H1 (cell line): ENCODE results near the gene ARID5B. TPM values are rescaled to one million over a fixed set of nuclear protein-coding genes. Genes with fewer than 3 reads are reported as not detected.

Experiments used
- RAD21 ChIP-seq, 2 experiments: IDR thresholded peaks in 1 of 2; conservative IDR thresholded peaks in 1 of 2; 2 replicates each; pipeline ENCODE4 v1.6.1; 2011; ENCODE audit warnings: low read depth in 2 of 2, low read length in 2 of 2, improper control_type of control experiment in 1 of 2, inconsistent platforms in 1 of 2, mild to moderate bottlenecking in 1 of 2, moderate library complexity in 1 of 2
- SIN3A ChIP-seq, 2 experiments: IDR thresholded peaks in 1 of 2; conservative IDR thresholded peaks in 1 of 2; 2 replicates each; pipeline ENCODE4 v1.6.1; 2011 to 2012; ENCODE audit warnings: low read length in 2 of 2, improper control_type of control experiment in 1 of 2, low read depth in 1 of 2, mild to moderate bottlenecking in 1 of 2
- polyA plus RNA-seq, 7 experiments: library from polyadenylated mRNA; depleted of rRNA in 3 of 7; stranded (reverse) in 5 of 7; unstranded in 2 of 7; fragments of >200 nt in 5 of 7; fragments of 200-250 nt in 2 of 7; gene quantifications; 1 replicate in 5 of 7; 2 replicates in 1 of 7; 4 replicates in 1 of 7; pipeline versions ENCODE4 v1.2.1 to v1.2.3, GENCODE V29; 2011 to 2013; ENCODE audit warnings: missing spikeins in 2 of 7, mixed read lengths in 2 of 7
- total RNA-seq: library from RNA; stranded (reverse); fragmentation: NEBNext Ultra II Directional; extraction: Animal tissue kit (Norgen Biotek cat#: 25700); gene quantifications from 2 replicates; pipeline ENCODE4 v1.2.1, GENCODE V29; 2021
- TF ChIP-seq, protein P1 (sequence below): IDR thresholded peaks from 2 replicates; pipeline ENCODE4 v1.6.1; 2012; ENCODE audit warnings: low read length, inconsistent platforms

The ARID5B gene
- total and polyA plus RNA-seq, 2 of the 8 experiments (the other 6 are each of a cell fraction or from before 2014, with no cell fraction given) = 0.21 to 1.1 TPM

- TF ChIP-seq, protein P1, sequence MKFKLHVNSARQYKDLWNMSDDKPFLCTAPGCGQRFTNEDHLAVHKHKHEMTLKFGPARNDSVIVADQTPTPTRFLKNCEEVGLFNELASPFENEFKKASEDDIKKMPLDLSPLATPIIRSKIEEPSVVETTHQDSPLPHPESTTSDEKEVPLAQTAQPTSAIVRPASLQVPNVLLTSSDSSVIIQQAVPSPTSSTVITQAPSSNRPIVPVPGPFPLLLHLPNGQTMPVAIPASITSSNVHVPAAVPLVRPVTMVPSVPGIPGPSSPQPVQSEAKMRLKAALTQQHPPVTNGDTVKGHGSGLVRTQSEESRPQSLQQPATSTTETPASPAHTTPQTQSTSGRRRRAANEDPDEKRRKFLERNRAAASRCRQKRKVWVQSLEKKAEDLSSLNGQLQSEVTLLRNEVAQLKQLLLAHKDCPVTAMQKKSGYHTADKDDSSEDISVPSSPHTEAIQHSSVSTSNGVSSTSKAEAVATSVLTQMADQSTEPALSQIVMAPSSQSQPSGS = no peak
- TF ChIP-seq SIN3A (conservative IDR thresholded peaks at IDR 0.05 in 1 of 2, IDR thresholded peaks at IDR 0.05 in 1 of 2; ENCODE audit: low read depth in 1 of 2, low read length in 2 of 2) = no peak
- TF ChIP-seq RAD21 (IDR thresholded peaks at IDR 0.05 in 1 of 2, conservative IDR thresholded peaks at IDR 0.05 in 1 of 2; ENCODE audit: low read depth in 2 of 2, low read length in 2 of 2) = no peak
Observed at GRCh38 chr10:62083412-62084267, 182.1 kb downstream of the ARID5B start (continued).
